Activated CD4-positive, alpha-beta T cell treated with anti-CD3 and anti-CD28 coated beads for 36 hours (primary cell): ENCODE measurements around the gene C3orf20. TPM values are rescaled to one million over a fixed set of nuclear protein-coding genes. Genes with fewer than 3 reads are reported as not detected.
"Not testable (repeated sequence)": the region's sequence is repeated elsewhere in the genome, so short reads cannot be mapped to it uniquely, and the experiment has no call there.

Source experiments
- ATAC-seq: fragments of 200-7000 bp; cut with Tn5 transposase; one replicate; pipeline ENCODE4 v1.10.0; 2021; ENCODE audit warnings: mild to moderate bottlenecking, moderate library complexity
- CTCF ChIA-PET: fragments of 350-600 bp; sonication (Branson Sonifier 250); formaldehyde crosslinking; loops from one replicate; lab custom pipeline; 2021; ENCODE audit warnings: antibody characterized with exemption; lab: Charles Lee
- POLR2A ChIA-PET: fragments of 350-600 bp; sonication (Branson Sonifier 250); formaldehyde crosslinking; loops from one replicate; lab custom pipeline; 2021; ENCODE audit warnings: antibody characterized with exemption, inconsistent platforms; lab: Charles Lee
- DNase-seq: peaks from one replicate; pipeline ENCODE4 v3.0.0-alpha.2; 2020
- H3K27ac Mint-ChIP-seq: one replicate; pipeline ENCODE4 v1.8.0; 2021; ENCODE audit warnings: mixed read lengths
- H3K27me3 Mint-ChIP-seq: one replicate; pipeline ENCODE4 v1.8.0; 2021; ENCODE audit warnings: mixed read lengths
- H3K36me3 Mint-ChIP-seq: one replicate; pipeline ENCODE4 v1.8.0; 2021; ENCODE audit warnings: low read depth, mixed read lengths
- H3K4me1 Mint-ChIP-seq: one replicate; pipeline ENCODE4 v1.8.0; 2021; ENCODE audit warnings: mixed read lengths
- H3K4me3 Mint-ChIP-seq: one replicate; pipeline ENCODE4 v1.8.0; 2021; ENCODE audit warnings: mild to moderate bottlenecking, moderate library complexity, mixed read lengths
- H3K9me3 Mint-ChIP-seq: one replicate; pipeline ENCODE4 v1.8.0; 2021; ENCODE audit warnings: low read depth, mixed read lengths
- intact Hi-C, 2 experiments: fragments of 100-400 bp; cut with DNase I in 1 of 2; cut with micrococcal nuclease in 1 of 2; formaldehyde crosslinking; loops; one replicate each; pipeline versions ENCODE4 v1.14.2 to v1.15.1; 2022 to 2024; cut with DNase I, micrococcal nuclease
- total RNA-seq, 2 experiments: library from RNA; stranded (reverse); gene quantifications; one replicate each; pipeline ENCODE4 v1.2.3, GENCODE V29; 2021

The C3orf20 gene
- total RNA-seq, 2 experiments from 2014 or later = not detected

DNA sequence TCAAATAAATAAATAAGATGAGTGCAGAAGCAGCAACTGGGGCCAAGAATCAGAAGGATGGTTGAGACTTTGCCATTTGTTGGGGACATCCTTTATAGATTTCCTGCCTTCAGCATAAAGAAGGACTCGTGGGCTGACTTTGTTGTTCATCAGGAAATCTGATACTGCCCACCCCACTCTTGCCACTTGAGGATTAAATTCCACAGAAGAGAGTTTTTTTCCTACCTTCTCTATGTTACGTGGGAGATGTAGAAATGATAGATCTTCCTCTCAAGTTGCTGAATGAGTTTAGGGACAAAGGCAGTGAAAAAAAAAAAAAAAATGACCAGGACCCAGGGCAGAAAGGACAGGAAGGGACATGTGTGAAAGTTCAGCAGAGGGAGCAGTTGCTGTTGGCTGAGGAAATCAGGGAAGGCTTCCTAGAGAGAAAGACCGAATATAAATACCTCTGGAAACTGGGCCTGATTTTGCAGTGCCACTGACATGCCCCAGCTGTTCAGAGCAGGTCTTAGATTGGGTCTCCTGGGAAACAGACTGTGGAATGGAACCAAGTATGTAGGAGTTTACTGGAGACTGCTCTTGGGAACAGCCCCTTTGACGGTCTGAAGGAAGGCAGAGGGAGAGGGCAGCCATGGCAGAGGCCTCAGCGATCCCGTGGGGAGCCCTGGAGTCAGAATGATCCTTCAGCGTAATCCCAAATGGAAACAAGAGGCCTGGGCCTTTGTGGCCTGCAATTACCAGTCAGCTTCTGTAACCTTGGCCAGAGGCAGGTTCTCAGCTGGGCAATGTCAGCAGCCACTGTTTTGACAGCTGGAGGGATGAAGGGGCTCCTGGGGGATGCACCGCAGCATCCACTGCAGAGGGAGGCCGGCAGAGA lies 50.9 kb downstream of the C3orf20 start:
- CTCF ChIA-PET = interaction anchor here (0.8 kb wide), 1 partner anchor 132 kb away, joined by 3 read pairs; no protein-coding TSS in a partner anchor
- DNase-seq (no peak), ATAC-seq (no peak)
- intact Hi-C loops = no loop called here
- Mint-ChIP-seq H3K27ac (no peak overlapping the region), H3K4me3 (no peak overlapping the region), H3K36me3 (no peaks in the 10 kb centered on the region), H3K4me1 (no peaks in the 10 kb centered on the region), H3K27me3 (no peaks in the 10 kb centered on the region), H3K9me3 (no peaks in the 10 kb centered on the region)
- POLR2A ChIA-PET = no interaction called here

DNA sequence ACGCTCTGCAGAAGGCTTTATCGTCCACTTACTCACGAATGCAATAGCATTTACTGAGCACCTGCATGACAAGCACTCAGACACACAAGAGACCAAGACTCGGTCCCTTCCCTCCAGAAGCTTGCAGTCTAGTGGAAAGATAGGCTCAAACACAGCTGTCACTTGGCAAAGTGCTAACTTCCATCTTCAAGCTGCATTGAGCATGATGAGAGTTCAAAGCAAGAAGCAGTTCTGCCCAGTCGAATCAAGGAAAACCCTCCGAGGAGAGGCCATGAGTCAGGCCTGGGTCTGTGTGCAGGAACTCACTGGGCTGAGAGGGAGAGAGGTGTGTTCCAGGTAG lies 51.5 kb downstream of the C3orf20 start:
- no peak overlapping the region for H3K27ac Mint-ChIP-seq
- ChIA-PET CTCF (interaction anchor here (0.8 kb wide), 1 partner anchor 132 kb away, joined by 3 read pairs; no protein-coding TSS in a partner anchor), POLR2A (no interaction called here)
- H3K27me3 Mint-ChIP-seq = no peaks in the 10 kb centered on the region
- DNase-seq (no peak), ATAC-seq (no peak)
- intact Hi-C loops = no loop called here
- H3K36me3 Mint-ChIP-seq = no peaks in the 10 kb centered on the region
- H3K4me1 Mint-ChIP-seq = no peaks in the 10 kb centered on the region
- H3K4me3 Mint-ChIP-seq = no peak overlapping the region
- H3K9me3 Mint-ChIP-seq = no peaks in the 10 kb centered on the region

DNA sequence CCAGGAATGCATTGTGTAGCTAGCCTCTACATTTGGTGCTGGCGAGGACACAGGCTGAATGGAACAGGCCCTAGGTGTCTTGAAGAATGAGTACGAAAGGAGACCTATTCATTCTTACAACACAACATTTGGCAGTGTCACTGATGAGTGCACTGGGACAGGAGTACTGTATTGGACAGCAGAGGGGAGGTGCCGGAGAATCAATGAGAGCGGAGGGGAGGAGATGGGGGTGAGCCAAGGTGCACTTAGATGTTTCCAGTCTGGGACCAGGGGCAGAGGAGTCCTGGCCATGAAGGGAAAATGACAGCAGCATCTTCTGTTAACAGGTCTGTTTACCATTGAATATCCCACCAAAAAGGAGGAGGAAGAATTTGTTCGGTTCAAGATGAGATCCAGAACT lies 53.2 kb downstream of the C3orf20 start:
- Mint-ChIP-seq H3K27ac (no peak overlapping the region), H3K4me3 (no peak overlapping the region), H3K36me3 (no peaks in the 10 kb centered on the region), H3K27me3 (no peaks in the 10 kb centered on the region), H3K4me1 (no peaks in the 10 kb centered on the region), H3K9me3 (no peaks in the 10 kb centered on the region)
- ChIA-PET CTCF (no interaction called here), POLR2A (no interaction called here)
- no peak for DNase-seq
- intact Hi-C loops = no loop called here
- ATAC-seq = no peak

DNA sequence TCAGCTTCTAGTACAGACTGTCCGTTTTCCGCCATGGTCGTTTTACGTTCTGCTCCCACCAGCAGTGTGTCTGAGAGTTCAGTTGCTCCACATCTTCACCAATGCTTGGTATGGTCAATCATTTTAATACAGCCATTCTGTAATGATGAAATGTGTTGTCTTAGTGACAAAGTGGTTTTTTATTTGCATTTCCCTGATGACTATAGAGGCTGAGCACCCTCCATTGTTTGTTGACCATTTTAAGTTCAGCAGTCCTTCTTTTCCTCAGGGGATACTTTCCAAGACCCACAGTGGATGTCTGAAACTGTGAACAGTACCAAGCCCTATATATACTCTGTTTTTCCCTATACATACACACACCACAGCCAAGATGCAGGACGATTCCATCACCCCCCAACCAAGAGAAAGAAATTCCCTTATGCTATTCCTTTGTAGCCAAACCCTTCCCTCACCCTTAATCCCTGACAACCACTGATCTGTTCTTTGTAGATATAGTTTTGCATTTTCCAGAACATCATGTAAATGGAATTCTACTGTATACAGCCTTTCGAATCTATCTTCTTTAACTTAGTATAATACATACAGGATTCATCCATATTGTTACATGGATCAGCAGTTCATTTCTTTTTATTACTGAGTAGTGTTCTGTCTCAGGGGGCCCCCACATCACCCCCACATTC lies 55.9 kb downstream of the C3orf20 start:
- no peak overlapping the region for H3K4me3 Mint-ChIP-seq
- DNase-seq = no peak
- H3K4me1 Mint-ChIP-seq = no peaks in the 10 kb centered on the region
- ChIA-PET POLR2A (no interaction called here), CTCF (no interaction called here)
- intact Hi-C loops = no loop called here
- no peaks in the 10 kb centered on the region for H3K36me3 Mint-ChIP-seq
- H3K27me3 Mint-ChIP-seq = no peaks in the 10 kb centered on the region
- H3K27ac Mint-ChIP-seq = no peak overlapping the region
- ATAC-seq = no peak
- no peaks in the 10 kb centered on the region for H3K9me3 Mint-ChIP-seq

DNA sequence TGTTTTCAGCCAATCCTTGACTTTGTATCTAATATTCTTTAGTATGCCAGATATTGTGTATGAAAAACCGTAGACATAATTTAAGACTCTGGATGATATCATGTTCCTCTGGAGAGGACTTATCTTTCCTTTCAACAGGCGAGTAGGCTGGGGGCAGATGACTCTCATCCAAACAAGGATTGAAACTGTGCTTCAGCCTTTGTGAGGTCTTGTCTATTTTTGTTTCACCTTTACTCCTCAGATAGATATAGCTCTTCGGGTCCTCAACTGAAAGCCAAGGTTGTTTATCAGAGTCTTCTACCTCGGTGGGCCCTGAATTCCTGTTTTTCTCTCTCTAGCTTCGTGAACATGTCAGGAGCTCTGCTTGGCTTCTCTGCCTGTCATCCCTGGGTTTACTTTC lies 66.0 kb downstream of the C3orf20 start:
- ATAC-seq = no peak
- H3K4me1 Mint-ChIP-seq = no peaks in the 10 kb centered on the region
- H3K9me3 Mint-ChIP-seq = peaks cover 5% of the 10 kb centered on the region
- ChIA-PET CTCF (interaction anchor here (0.6 kb wide), 1 partner anchor 1656 kb away, joined by 3 read pairs; no protein-coding TSS in a partner anchor), POLR2A (no interaction called here)
- no peak overlapping the region for H3K4me3 Mint-ChIP-seq
- intact Hi-C loops = no loop called here
- no peaks in the 10 kb centered on the region for H3K36me3 Mint-ChIP-seq
- no peak overlapping the region for H3K27ac Mint-ChIP-seq
- DNase-seq = no peak
- H3K27me3 Mint-ChIP-seq = peaks cover 20% of the 10 kb centered on the region

DNA sequence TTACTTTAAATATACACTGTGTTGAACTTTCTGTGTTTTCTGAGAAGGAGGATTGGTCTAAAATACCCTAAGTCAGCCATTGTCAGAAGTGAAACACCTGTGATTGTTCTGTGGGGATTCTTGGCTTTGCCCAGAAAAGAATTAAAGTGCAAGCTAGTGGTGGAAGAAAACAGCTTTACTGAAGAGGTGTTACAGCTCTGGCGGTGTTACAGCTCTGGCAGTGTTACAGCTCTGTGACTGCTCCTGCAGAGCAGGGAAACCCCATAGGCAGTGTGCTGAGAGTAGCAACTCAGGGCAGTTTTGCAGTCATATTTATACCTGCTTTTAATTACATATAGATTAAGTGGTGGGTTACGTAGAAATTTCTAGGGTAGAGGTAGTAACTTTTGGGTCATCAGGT lies 66.6 kb downstream of the C3orf20 start:
- Mint-ChIP-seq H3K27me3 (peaks cover 24% of the 10 kb centered on the region), H3K4me3 (no peak overlapping the region), H3K9me3 (peaks cover 5% of the 10 kb centered on the region), H3K27ac (no peak overlapping the region), H3K36me3 (no peaks in the 10 kb centered on the region), H3K4me1 (no peaks in the 10 kb centered on the region)
- intact Hi-C loops = no loop called here
- no peak for ATAC-seq
- ChIA-PET POLR2A (no interaction called here), CTCF (no interaction called here)
- no peak for DNase-seq

DNA sequence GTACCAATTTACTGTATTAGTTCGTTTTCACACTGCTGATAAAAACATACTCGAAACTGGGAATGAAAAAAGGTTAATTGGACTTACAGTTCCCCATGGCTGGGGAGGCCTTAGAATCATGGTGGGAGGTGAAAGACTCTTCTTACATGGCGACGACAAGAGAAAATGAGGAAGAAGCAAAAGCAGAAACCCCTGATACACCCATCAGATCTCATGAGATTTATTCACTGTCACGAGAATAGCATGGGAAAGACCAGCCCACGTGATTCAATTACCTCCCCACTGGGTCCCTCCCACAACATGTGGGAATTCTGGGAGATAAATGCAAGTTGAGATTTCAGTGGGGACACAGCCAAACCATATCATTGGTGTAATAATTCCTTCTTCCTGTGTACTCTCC lies 69.6 kb downstream of the C3orf20 start:
- POLR2A ChIA-PET = no interaction called here
- peaks cover 5% of the 10 kb centered on the region for H3K9me3 Mint-ChIP-seq
- H3K27me3 Mint-ChIP-seq = peaks cover 29% of the 10 kb centered on the region
- CTCF ChIA-PET = no interaction called here
- no peak overlapping the region for H3K27ac Mint-ChIP-seq
- intact Hi-C loops = no loop called here
- H3K4me1 Mint-ChIP-seq = no peaks in the 10 kb centered on the region
- H3K36me3 Mint-ChIP-seq = no peaks in the 10 kb centered on the region
- no peak overlapping the region for H3K4me3 Mint-ChIP-seq
- ATAC-seq (no peak), DNase-seq (no peak)

DNA sequence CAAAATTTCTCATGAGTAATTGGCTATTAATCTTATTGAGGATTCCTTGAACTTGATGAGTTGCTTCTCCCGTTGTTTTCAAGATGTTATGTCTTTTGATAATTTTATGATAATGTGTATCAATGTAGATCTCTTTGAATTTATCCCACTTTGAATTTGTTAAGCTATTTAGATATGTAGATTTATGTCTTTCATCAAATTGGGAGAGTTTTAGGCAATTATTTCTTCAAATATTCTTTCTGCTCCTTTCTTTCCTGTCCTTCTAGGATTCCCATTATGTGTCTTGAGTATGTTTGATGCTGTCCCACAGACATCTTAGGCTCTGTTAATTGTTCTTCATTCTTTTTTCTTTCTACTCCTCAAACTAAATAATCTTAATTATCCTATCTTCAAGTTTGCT lies 75.7 kb downstream of the C3orf20 start:
- Mint-ChIP-seq H3K36me3 (peaks cover 4% of the 10 kb centered on the region), H3K27ac (no peak overlapping the region), H3K4me1 (no peaks in the 10 kb centered on the region), H3K9me3 (peaks cover 15% of the 10 kb centered on the region), H3K27me3 (peaks cover 37% of the 10 kb centered on the region), H3K4me3 (no peak overlapping the region)
- no peak for ATAC-seq
- no peak for DNase-seq
- ChIA-PET POLR2A (no interaction called here), CTCF (interaction anchor here (0.7 to 0.8 kb wide), 3 partner anchors 13 to 104 kb away, joined by 3 read pairs; no protein-coding TSS in a partner anchor)
- intact Hi-C loops = no loop called here

DNA sequence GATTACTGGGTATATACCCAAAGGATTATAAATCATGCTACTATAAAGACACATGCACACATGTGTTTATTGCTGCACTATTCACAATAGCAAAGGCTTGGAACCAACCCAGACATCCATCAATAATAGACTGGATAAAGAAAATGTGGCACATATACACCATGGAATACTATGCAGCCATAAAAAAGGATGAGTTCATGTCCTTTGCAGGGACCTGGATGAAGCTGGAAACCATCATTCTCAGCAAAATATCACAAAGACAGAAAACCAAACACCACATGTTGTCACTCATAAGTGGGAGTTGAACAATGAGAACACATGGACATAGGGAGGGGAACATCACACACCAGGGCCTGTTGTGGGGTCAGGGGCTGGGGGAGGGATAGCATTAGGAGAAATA lies 78.0 kb downstream of the C3orf20 start:
- H3K36me3 Mint-ChIP-seq, H3K27ac Mint-ChIP-seq, intact Hi-C loops, H3K4me1 Mint-ChIP-seq, DNase-seq, H3K4me3 Mint-ChIP-seq, ATAC-seq, POLR2A ChIA-PET, CTCF ChIA-PET: not testable (repeated sequence)
- Mint-ChIP-seq H3K27me3 (peaks cover 25% of the 10 kb centered on the region), H3K9me3 (peaks cover 15% of the 10 kb centered on the region)

DNA sequence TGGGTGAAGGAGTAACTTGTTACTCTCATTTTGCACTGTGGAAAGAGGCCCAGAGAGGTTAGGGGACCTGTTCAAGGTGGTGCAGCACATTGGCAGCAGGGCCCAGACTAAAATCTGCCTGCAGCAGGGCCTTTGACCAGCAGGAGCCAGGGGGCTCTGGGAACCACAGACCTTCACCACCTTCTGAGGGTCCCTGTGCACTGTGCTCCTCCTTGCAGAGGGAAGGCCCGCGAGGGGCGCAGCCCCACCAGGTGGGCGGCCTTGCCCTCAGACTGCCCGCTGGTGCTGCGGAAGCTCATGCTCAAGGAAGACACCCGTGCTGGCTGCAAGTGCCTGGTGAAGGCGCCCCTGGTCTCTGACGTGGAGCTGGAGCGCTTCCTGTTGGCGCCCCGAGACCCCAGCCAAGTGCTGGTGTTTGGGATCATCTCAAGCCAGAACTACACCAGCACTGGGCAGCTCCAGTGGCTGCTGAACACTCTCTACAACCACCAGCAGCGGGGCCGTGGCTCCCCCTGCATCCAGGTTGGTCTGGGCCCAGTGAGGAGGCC lies 82.3 kb downstream of the C3orf20 start:
- Mint-ChIP-seq H3K4me3 (no peak overlapping the region), H3K27me3 (peaks cover 6% of the 10 kb centered on the region), H3K4me1 (peaks cover 4% of the 10 kb centered on the region), H3K36me3 (no peaks in the 10 kb centered on the region), H3K9me3 (peaks cover 1% of the 10 kb centered on the region), H3K27ac (no peak overlapping the region)
- POLR2A ChIA-PET = no interaction called here
- DNase-seq = no peak
- CTCF ChIA-PET = interaction anchor here (0.6 kb wide), 1 partner anchor 104 kb away, joined by 4 read pairs; no protein-coding TSS in a partner anchor
- intact Hi-C loops = no loop called here
- ATAC-seq = no peak

DNA sequence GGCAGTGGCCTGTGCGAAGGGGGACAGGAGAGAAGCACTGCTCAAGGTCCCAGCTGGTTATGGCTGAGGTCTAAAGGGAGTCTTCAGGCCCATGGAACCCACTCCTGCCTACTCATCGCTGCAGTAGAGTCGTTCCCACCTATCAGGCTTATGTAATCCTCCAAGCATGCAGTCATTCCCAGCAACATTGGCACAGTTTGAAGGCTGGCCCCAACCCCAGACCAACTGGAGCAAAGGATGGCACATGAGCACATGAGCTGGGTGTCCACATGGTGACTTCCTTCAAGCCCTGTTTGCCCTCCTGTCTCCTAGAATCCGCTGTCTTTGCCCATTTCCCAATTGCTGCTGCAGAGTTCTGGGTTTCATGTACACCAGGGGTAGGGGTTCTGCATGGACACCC lies 83.4 kb downstream of the C3orf20 start:
- peaks cover 3% of the 10 kb centered on the region for H3K27me3 Mint-ChIP-seq
- ChIA-PET CTCF (no interaction called here), POLR2A (no interaction called here)
- peaks cover 4% of the 10 kb centered on the region for H3K4me1 Mint-ChIP-seq
- H3K4me3 Mint-ChIP-seq = no peak overlapping the region
- no peak for DNase-seq
- intact Hi-C loops = no loop called here
- ATAC-seq = no peak
- no peaks in the 10 kb centered on the region for H3K9me3 Mint-ChIP-seq
- no peaks in the 10 kb centered on the region for H3K36me3 Mint-ChIP-seq
- no peak overlapping the region for H3K27ac Mint-ChIP-seq
